SU-DHL-6 (cell line): ENCODE results near the gene RAB11FIP3.

Experiments used
- H2AFZ ChIP-seq: fragments of 200-600 bp; sonication (generic); 2 replicates; pipeline ENCODE4 v1.6.1; 2014; ENCODE audit warnings: low read depth, mild to moderate bottlenecking, moderate library complexity, mixed read lengths, antibody characterized with exemption, low read length; ENCODE audit not compliant: severe bottlenecking
- H3F3A ChIP-seq: fragments of 200-600 bp; shearing (Covaris generic); 2 replicates; pipeline ENCODE4 v1.6.0; 2016; ENCODE audit warnings: antibody characterized with exemption, mild to moderate bottlenecking; ENCODE audit not compliant: insufficient read depth
- H3K27ac ChIP-seq: fragments of 200-600 bp; sonication (generic); 2 replicates; pipeline ENCODE4 v1.5.1; 2016; ENCODE audit warnings: low read depth, mild to moderate bottlenecking, low read length, moderate library complexity, mixed read lengths
- H3K27me3 ChIP-seq: fragments of 200-600 bp; sonication (generic), shearing (Covaris generic); 2 replicates; pipeline ENCODE4 v1.6.0; 2014; ENCODE audit warnings: mild to moderate bottlenecking, low read length
- H3K36me3 ChIP-seq: fragments of 200-600 bp; sonication (generic); 2 replicates; pipeline ENCODE4 v1.6.1; 2014; ENCODE audit warnings: mild to moderate bottlenecking, low read length, mixed read lengths
- H3K4me2 ChIP-seq: fragments of 300-600, 200-600 bp; shearing (Covaris generic), sonication (generic); 2 replicates; pipeline ENCODE4 v1.6.0; 2014; ENCODE audit warnings: low read length, low read depth, mild to moderate bottlenecking; ENCODE audit not compliant: poor library complexity, severe bottlenecking
- H3K4me3 ChIP-seq: fragments of 200-600 bp; sonication (generic); 2 replicates; pipeline ENCODE4 v1.5.1; 2014; ENCODE audit warnings: antibody characterized with exemption, low read length, mild to moderate bottlenecking, mixed read lengths; ENCODE audit not compliant: insufficient read depth, poor library complexity, severe bottlenecking
- H3K79me2 ChIP-seq: fragments of 200-600 bp; sonication (generic); 2 replicates; pipeline ENCODE4 v1.6.1; 2014; ENCODE audit warnings: mild to moderate bottlenecking, low read length, moderate library complexity; ENCODE audit not compliant: insufficient read depth
- H3K9ac ChIP-seq: fragments of 200-600 bp; sonication (generic); 2 replicates; pipeline ENCODE4 v1.7.0; 2014; ENCODE audit warnings: mild to moderate bottlenecking, low read length
- H3K9me2 ChIP-seq: fragments of 200-600 bp; sonication (generic); replicated peaks from 2 replicates; pipeline ENCODE4 v1.6.1; 2014; ENCODE audit warnings: low read length; ENCODE audit not compliant: insufficient read depth
- H3K9me3 ChIP-seq: fragments of 200-600 bp; sonication (generic); 2 replicates; pipeline ENCODE4 v1.6.1; 2014; ENCODE audit warnings: low read length, mixed read lengths; ENCODE audit not compliant: insufficient read depth
- H4K20me1 ChIP-seq: fragments of 200-600 bp; sonication (generic); 2 replicates; pipeline ENCODE4 v1.6.1; 2014; ENCODE audit warnings: low read depth, mild to moderate bottlenecking, antibody characterized with exemption, low read length, moderate library complexity, mixed read lengths
- CTCF ChIP-seq: fragments of 200-600 bp; sonication (generic); IDR thresholded peaks from one replicate; pipeline ENCODE4 v1.5.1; 2017; ENCODE audit warnings: antibody characterized with exemption, mild to moderate bottlenecking, low read length, moderate library complexity; ENCODE audit not compliant: insufficient read depth, poor library complexity, severe bottlenecking
- EZH2phosphoT487 ChIP-seq: fragments of 200-600 bp; sonication (generic), shearing (Covaris generic); conservative IDR thresholded peaks from 2 replicates; pipeline ENCODE4 v1.6.1; 2018; ENCODE audit warnings: mild to moderate bottlenecking, antibody characterized with exemption, low read length, moderate library complexity, mixed read lengths

RAB11FIP3 gene

GRCh38 chr16:536746-537145 is 111.3 kb downstream of the RAB11FIP3 start:
- H3K79me2 ChIP-seq, result peaks cover 47% of the 10 kb centered on the region
- no peak overlapping the region for H3K4me3 ChIP-seq
- H3K36me3 ChIP-seq, result no peaks in the 10 kb centered on the region
- no peaks in the 10 kb centered on the region for H3K9me2 ChIP-seq
- H3K27me3 ChIP-seq, result no peaks in the 10 kb centered on the region
- no peak overlapping the region for H3K4me2 ChIP-seq
- H3K9ac ChIP-seq, result no peak overlapping the region
- no peaks in the 10 kb centered on the region for H3K9me3 ChIP-seq
- H4K20me1 ChIP-seq, result no peaks in the 10 kb centered on the region
- H3K27ac ChIP-seq, result no peak overlapping the region
- H3F3A ChIP-seq, result no peaks in the 10 kb centered on the region
- H2AFZ ChIP-seq, result no peak overlapping the region
- no peak for TF ChIP-seq CTCF
- no peak for TF ChIP-seq EZH2phosphoT487

DNA sequence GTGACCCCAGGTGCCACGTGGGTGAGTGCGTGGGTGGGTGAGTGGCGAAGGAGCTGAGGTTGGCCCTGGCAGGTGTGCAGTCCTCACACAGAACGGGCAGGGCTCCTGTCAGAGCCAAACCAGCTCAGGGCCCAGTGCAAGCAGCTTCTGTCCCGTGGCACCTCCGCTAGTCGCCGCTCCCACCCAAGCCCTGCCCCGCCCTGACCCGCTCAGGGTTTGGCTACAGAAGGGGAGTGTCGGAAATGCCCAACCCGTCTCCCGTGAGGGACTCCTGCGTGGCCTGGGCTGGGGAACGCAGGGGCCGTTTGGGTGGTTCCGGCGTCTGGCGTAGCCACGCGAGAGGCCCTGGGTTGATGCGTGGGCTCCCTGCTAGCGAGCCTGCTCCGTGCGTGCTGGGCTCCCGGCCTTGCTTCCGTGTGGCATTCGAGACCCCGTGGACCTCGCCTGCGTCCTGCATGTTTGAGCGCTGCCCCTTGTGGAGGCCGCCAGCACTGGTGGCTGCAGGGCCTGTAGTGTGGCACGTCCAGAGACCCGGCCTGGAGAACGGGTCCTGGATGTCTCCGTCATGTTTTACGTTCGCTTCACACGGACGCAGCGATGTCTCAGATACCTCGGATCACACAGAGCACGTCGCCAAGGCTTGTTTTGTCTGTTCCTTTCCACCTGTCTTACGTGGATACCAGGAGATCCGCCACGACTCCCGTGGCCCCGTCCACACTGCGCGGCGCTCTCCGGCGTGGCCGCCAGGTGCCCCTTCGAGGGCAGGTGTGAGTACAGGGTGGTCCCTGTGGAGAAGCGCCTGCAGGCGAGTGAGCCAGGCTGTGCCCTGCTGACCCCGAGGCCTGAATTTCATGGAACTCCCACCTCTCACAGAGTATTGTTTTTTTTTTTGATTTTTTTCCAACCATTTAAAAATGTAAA is 112.2 kb downstream of the RAB11FIP3 start:
- Histone ChIP-seq H3K4me3 (no peak overlapping the region), H3K4me2 (no peak overlapping the region), H4K20me1 (no peaks in the 10 kb centered on the region), H2AFZ (no peak overlapping the region), H3K79me2 (peaks cover 47% of the 10 kb centered on the region), H3K36me3 (no peaks in the 10 kb centered on the region), H3K9me3 (no peaks in the 10 kb centered on the region), H3K27me3 (no peaks in the 10 kb centered on the region), H3F3A (no peaks in the 10 kb centered on the region), H3K9ac (no peak overlapping the region), H3K9me2 (no peaks in the 10 kb centered on the region), H3K27ac (no peak overlapping the region)
- TF ChIP-seq EZH2phosphoT487, result no peak
- TF ChIP-seq CTCF, result no peak

- H3K9ac ChIP-seq, result no peak overlapping the region
- H4K20me1 ChIP-seq, result no peaks in the 10 kb centered on the region
- H3K27me3 ChIP-seq, result no peaks in the 10 kb centered on the region
- TF ChIP-seq EZH2phosphoT487, result no peak
- TF ChIP-seq CTCF, result no peak
- no peak overlapping the region for H3K27ac ChIP-seq
- no peaks in the 10 kb centered on the region for H3K9me3 ChIP-seq
- H3K4me2 ChIP-seq, result no peak overlapping the region
- no peaks in the 10 kb centered on the region for H3F3A ChIP-seq
- peaks cover 35% of the 10 kb centered on the region for H3K79me2 ChIP-seq
- H2AFZ ChIP-seq, result no peak overlapping the region
- no peak overlapping the region for H3K4me3 ChIP-seq
- H3K36me3 ChIP-seq, result no peaks in the 10 kb centered on the region
- no peaks in the 10 kb centered on the region for H3K9me2 ChIP-seq
Observed at GRCh38 chr16:539901-540530, 114.6 kb downstream of the RAB11FIP3 start.
